GM19351 (cell line): ENCODE measurements around the gene RNU2-63P.
A peak's percentile ranks its signal among the peaks of the same experiment; 100 is the strongest.
"Not testable (repeated sequence)": the region's sequence is repeated elsewhere in the genome, so short reads cannot be mapped to it uniquely, and the experiment has no call there.

Source experiments
- ATAC-seq: cut with Tn5 transposase; IDR thresholded peaks from one replicate; pipeline ENCODE4 v1.9.1; 2021; ENCODE audit warnings: mild to moderate bottlenecking, moderate library complexity; ENCODE audit not compliant: unreplicated experiment

The RNU2-63P gene

GRCh38 chr2:88016086-88016959 lies at the start of gene RNU2-63P:
RNU2-63P (minus strand) TSS chr2:88016547.
- peak; percentile 79 for ATAC-seq

GRCh38 chr2:88061295-88061694 lies 44.9 kb upstream of the RNU2-63P start:
- no peak for ATAC-seq

- ATAC-seq: no peak
These were observed 44.5 kb upstream of the RNU2-63P start for GRCh38 chr2:88060907-88061275.

DNA sequence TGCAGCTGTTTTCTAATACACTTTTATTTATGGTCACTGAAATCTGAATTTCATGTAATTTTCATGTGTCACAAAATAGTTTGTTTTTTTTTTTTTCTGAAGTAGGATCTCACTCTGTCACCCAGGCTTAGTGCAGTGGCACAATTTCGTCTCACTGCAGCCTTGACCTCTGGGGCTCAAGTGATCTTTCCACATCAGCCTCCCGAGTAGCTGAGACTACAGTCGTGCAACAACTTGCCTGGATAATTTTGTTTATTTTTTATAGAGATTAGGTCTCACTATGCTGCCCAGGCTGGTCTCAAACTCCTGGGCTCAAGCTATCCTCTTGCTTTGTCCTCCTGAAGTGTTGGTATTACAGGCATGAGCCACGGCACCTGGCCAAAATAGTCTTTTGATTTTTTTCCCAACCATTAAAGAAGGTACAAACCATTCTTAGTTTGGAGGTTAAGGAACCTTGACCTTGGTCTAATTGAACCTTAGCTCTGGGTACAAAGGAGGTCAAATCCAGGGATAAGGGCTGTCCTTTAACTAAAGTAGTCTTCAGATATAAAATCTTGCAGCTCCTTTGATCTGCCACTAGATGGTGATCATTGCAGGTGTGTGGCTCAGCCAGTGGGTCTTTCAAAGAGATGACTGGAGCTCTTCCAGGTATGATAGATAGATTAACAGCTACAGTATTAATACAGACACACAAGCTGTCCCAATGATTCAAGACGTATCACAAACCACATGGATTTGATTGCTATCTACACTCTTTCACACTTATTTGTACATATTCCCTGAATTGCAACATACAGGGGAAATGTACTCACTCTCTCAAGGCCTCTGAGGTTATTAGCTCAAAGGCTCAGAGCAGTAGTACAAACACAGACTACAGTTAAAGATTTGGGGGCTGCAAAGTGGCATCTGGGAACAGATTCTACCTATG lies 43.9 kb upstream of the RNU2-63P start:
- peak; percentile 49 for ATAC-seq

DNA sequence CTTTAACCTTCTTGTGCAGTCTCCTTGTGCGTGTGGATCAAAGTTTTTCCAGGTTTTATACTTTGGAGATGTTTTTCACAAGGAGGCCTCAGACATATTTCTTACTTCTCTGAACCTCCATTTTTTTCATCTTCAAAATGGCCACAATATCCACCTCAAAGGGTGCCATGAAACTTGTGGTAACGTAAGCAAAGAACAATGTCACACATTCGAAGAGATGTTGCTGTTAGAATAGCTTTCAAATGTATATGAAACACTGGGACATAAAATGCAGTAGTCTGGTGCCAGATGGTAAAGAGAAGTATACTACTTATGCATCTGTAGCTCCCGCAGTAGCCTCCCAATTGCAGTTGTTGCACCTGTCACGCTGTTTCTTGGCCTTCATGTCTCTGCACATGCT lies 41.8 kb upstream of the RNU2-63P start:
- no peak for ATAC-seq

GRCh38 chr2:88057437-88057844 lies 41.1 kb upstream of the RNU2-63P start:
- ATAC-seq: no peak

GRCh38 chr2:88055371-88056128 lies 39.2 kb upstream of the RNU2-63P start, which contains the start of gene KRCC1:
KRCC1 (minus strand) TSS chr2:88055783; CDS start chr2:88028563, 27,220 bp downstream.
- peak; percentile 91 for ATAC-seq

DNA sequence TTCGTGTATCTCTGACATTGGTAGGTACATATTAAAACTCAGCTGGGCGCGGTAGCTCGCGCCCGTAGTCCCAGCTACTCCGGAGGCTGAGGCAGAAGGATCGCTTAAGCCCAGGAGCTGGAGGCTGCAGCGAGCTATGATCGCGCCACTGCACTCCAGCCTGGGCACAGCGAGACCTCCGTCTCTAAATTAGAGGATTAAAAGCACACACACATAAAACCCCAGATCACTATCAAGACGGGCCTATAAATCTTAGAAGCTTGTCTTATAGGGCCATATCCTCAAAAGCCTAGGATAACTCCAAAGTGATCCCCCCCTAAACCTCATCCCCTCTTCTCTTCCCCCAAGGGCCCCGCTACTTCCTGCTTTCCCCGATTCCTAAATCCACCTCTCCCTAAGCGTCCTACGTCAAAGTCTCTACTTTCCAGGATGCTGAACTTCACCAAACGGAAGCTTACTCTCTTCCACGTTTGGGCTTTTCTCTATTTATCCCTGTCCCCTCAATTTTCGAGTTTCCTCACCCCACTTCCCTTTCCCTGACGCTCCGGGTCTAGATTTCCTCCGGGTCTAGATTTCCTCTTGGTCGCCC lies 38.5 kb upstream of the RNU2-63P start:
- no peak for ATAC-seq

DNA sequence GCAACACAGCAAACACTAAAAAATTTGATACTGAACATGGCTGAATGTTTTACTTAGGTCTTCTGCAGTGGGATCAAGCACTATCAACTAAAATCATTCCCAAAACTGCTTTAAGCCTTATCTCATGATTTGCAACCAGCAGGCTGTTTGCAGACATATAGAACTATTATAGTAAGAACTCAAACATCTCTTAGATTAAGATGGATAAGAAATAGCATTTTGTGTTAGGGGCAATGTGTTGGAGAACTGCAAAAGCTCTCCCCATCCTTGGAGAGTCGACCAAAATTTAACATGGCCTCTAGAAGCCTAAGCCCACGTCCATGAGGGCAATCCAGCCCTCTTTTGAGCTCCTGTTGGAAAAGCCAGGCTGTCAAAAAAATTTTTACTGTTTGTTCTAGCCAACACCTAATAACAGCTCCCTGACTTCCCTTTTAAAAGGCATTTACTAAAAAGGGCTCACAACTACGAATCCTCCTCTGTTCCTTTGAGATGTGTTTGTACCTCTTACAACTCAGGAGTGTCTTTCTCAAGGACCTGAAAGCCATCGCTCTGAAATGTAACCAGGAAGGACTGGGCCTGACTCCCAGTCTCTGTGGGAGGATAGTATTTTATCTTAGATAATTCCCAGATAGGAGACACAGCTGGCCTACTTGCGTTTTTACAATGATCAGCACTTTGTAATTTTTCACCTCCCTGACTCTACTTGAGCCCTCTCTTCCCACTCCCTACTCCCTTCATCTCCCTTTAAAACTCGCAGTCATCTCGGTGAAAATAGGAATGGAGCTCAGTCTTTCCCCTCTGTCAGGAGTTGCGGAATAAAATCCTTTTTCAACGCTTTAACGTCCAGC lies 37.8 kb upstream of the RNU2-63P start:
- no peak for ATAC-seq

DNA sequence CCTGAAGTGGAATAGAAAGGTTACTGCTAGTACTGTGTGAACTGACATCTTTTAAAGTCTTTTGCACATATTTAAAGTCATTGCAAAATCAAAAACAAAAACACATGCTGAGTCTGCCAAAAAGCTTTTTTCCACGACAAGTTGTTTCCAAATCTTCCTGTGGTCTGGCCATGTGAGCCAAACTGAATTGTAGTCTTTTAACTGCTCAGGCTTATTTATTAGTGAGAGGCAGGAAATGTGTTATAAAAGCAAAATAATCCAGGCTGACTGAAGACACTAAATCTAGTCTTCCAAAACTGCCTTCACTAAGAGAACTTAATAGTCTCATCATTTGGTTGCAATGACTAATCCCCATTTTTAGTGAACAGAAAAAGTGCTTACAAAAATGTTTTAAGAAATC lies 36.9 kb upstream of the RNU2-63P start:
- ATAC-seq: no peak

DNA sequence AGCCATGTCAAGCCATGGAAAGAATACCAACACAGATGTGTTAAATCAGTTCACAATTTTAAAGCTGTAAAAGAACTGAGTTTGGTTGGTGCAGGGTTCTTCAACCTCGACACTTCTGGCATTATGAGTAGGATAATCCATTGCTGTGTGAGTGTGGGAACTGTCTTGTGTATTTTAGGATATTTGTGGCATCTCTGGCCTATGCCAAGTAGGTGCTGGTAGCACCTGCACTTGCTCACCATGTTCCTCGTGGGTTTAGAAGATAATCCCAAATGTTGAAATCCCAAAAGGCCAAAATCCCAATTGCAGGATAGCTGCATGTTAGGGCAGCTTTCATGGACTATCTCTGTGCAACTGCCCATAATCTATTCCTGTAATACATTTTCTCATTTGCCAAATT lies 35.4 kb upstream of the RNU2-63P start:
- ATAC-seq: no peak

DNA sequence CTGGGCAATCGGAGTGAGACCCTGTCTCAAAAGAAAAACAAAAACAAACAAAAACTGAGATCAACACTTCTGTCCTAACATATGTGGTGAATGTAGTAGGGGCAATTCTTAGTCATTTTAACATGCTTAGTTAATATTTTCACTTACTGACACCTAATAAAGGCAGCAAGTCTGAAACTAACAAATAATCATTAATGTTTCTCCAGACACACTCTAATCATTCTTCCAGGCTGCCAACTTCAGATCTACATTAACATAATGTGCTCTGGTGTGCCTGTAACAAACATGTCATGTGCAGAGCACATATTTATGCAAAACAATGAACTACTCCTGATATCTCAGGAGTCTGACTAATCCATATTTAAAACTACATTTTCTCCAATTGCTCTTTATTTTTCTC lies 33.3 kb upstream of the RNU2-63P start:
- no peak for ATAC-seq

- ATAC-seq: no peak
These were observed 32.2 kb upstream of the RNU2-63P start for GRCh38 chr2:88048541-88048940.

- ATAC-seq: not testable (repeated sequence)
These were observed 29.2 kb upstream of the RNU2-63P start for GRCh38 chr2:88045561-88045960.

DNA sequence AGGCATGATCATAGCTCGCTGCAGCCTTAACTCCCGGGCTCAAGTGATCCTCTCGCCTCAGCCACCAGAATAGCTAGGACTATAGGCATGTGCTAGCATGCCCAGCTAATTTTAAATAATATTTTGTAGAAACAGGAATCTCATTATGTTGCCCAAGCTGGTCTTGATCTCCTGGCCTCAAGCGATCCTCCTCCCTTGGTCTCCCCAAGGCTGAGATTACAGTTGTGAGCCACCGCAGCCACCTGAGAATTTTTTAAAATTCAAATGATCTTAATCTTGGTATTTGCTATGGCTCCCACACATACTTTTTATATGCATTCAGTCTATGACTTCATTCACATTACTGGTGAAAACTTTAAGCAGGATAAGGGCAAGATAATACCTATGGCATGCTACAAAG lies 26.1 kb upstream of the RNU2-63P start:
- ATAC-seq: no peak

DNA sequence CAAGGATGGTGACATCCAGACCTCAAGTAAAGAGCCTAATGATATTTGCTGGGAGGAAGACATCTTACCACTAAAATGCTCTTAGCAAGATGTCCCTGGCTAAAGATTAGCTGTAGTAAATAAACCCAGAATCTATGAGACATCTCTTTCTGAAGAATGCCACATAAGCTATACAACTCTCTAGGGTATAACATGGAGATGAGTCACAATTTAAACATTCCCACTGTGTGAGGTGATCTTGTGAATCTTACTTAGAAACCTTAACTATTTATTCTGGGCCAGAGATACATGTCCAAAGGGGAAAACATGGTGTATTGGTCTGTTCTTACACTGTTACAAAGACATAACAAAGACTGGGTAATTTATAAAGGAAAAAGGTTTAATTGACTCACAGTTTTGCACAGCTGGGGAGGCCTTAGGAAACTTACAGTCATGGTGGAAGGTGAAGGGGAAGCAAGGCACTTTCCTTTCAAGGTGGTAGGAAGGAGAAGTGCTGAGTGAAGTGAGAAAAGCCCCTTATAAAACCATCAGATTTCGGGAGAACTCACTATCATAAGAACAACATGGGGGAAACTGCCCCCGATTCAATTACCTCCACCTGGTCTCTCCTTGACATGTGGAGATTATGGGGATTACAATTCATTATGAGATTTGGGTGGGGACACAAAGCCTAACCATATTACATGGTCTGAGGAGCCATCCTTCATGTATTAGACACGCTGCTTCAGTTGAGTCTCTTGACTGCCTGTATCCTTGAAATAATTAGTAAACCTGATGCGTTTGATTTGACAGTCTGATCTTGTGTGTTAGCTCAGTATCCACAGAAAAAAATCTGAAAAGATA lies 22.1 kb upstream of the RNU2-63P start:
- ATAC-seq: no peak

GRCh38 chr2:88036606-88037005 lies 20.3 kb upstream of the RNU2-63P start:
- ATAC-seq: no peak

GRCh38 chr2:88036182-88036581 lies 19.8 kb upstream of the RNU2-63P start:
- ATAC-seq: no peak
